ENCODE data around the gene RER1. TPM values are rescaled to one million over a fixed set of nuclear protein-coding genes. Genes with fewer than 3 reads are reported as not detected.

Gene RER1
- total RNA-seq, 2 experiments from 2014 or later: 156 to 159 TPM

DNA sequence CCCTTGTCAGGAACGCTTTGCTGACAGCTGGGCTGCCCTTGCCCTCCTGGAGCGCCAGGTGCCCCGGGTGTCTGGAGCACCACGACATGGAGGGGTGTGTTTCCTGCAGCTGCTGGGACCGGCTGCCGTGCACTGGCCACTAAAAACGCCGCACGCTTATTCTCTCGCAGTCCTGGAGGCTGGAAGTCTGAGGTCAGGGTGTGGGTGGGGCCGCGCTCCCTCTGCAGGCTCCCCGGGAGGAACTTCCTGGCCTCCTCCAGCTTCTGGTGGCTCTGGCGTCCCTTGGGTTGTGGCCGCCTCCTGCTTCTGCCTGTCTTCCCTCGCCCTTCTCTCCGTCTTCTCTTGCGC lies 56.4 kb downstream of the RER1 start:
- ChIA-PET CTCF (no interaction called here), POLR2A (no interaction called here)
- Mint-ChIP-seq H3K9me3 (no peaks in the 10 kb centered on the region), H3K27me3 (peaks cover 5% of the 10 kb centered on the region), H3K4me1 (no peaks in the 10 kb centered on the region), H3K4me3 (no peak overlapping the region), H3K27ac (no peak overlapping the region), H3K36me3 (ENCODE audit: low read depth) (no peaks in the 10 kb centered on the region)
- DNase-seq: no peak

DNA sequence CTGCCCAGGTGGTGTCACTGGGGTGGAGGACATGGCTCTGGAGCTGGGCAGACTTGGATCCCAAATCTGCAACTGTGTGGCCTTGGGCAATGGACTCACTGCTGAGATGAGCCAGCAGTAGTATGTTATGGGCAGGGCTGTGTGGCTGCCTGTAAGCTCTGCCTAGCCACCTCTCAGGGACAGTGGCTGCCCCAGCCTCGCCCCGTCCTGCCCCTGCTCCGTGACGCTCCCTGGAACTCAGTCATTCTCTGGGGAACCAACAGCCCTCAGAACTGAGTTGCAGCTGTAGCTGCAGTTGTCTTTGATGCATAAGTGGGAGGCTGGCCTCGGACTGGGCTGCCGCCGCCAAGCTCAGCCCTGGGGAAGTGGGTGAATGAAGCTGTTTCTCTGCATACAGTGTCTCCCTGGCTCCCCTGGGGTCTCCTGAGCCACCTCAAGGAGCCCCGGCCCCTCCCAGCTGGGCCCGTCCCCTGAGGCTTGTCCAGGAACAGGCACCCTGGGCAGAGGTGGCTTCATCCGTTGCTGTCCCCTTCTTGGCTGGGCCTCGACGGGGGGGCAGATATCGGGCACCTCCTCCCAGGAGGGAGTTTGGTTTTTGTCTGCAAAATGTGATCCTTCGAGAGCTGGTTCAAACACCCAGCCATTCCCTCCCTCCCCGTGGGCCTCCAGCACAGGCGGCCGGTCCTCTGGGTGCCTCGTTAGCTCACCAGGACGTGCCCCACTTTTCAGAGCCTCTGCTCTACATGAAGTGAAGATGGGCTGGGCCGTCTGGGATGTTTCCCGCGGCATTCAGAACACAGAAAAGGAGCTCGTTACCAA lies 58.2 kb downstream of the RER1 start:
- H3K4me1 Mint-ChIP-seq: no peaks in the 10 kb centered on the region
- H3K27me3 Mint-ChIP-seq: peaks cover 5% of the 10 kb centered on the region
- DNase-seq: no peak
- H3K27ac Mint-ChIP-seq: no peak overlapping the region
- no peaks in the 10 kb centered on the region for H3K36me3 Mint-ChIP-seq (ENCODE audit: low read depth)
- H3K9me3 Mint-ChIP-seq: no peaks in the 10 kb centered on the region
- no peak overlapping the region for H3K4me3 Mint-ChIP-seq
- CTCF ChIA-PET: interaction anchor here (0.8 to 1.4 kb wide), 2 partner anchors 15 to 75 kb away, joined by 3 read pairs; no protein-coding TSS in a partner anchor
- POLR2A ChIA-PET: no interaction called here

- no peak for DNase-seq
- CTCF ChIA-PET: no interaction called here
Measured at GRCh38 chr1:2451741-2452140, 60.1 kb downstream of the RER1 start.

GRCh38 chr1:2452201-2452931 lies 60.7 kb downstream of the RER1 start:
- ChIA-PET POLR2A (no interaction called here), CTCF (interaction anchor here (1.1 kb wide), 1 partner anchor 10 kb away, joined by 3 read pairs; no protein-coding TSS in a partner anchor)
- H3K4me1 Mint-ChIP-seq: no peaks in the 10 kb centered on the region
- no peak overlapping the region for H3K27ac Mint-ChIP-seq
- H3K27me3 Mint-ChIP-seq: no peaks in the 10 kb centered on the region
- H3K4me3 Mint-ChIP-seq: no peak overlapping the region
- H3K36me3 Mint-ChIP-seq (ENCODE audit: low read depth): no peaks in the 10 kb centered on the region
- H3K9me3 Mint-ChIP-seq: no peaks in the 10 kb centered on the region
- no peak for DNase-seq

More at GRCh38 chr1:2451741-2452140, 60.1 kb downstream of the RER1 start:
- POLR2A ChIA-PET: no interaction called here
- Mint-ChIP-seq H3K36me3 (ENCODE audit: low read depth) (no peaks in the 10 kb centered on the region), H3K27me3 (no peaks in the 10 kb centered on the region), H3K4me1 (no peaks in the 10 kb centered on the region), H3K9me3 (no peaks in the 10 kb centered on the region), H3K27ac (no peak overlapping the region), H3K4me3 (no peak overlapping the region)

- Mint-ChIP-seq H3K4me3 (no peak overlapping the region), H3K36me3 (ENCODE audit: low read depth) (no peaks in the 10 kb centered on the region), H3K27ac (no peak overlapping the region), H3K9me3 (no peaks in the 10 kb centered on the region), H3K4me1 (no peaks in the 10 kb centered on the region), H3K27me3 (no peaks in the 10 kb centered on the region)
- CTCF ChIA-PET: interaction anchor here (1.1 kb wide), 1 partner anchor 10 kb away, joined by 3 read pairs; no protein-coding TSS in a partner anchor
- POLR2A ChIA-PET: no interaction called here
- no peak for DNase-seq
Measured at GRCh38 chr1:2452932-2453315, 61.3 kb downstream of the RER1 start.

DNA sequence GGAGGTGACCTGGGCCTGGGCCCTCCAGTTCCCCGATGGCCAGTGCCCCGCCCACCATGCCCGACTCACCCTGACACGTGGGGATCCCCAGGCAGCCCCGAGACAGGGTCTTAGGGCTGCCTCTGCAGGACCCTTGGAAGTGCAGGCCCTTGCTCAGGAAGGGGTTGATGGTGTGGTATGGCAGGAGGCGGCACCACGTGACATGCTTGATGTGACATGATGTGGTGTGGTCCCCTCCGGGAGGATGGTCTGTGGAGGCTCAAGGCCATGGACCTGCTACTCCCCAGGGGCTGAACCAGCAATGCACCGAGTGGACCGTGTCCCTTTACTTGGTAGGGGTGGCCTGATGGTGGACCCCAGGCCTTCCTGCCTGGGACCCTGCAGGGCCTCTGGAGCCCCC lies 62.6 kb downstream of the RER1 start:
- Mint-ChIP-seq H3K4me3 (no peak overlapping the region), H3K36me3 (ENCODE audit: low read depth) (no peaks in the 10 kb centered on the region), H3K9me3 (no peaks in the 10 kb centered on the region), H3K27me3 (no peaks in the 10 kb centered on the region), H3K27ac (no peak overlapping the region), H3K4me1 (no peaks in the 10 kb centered on the region)
- ChIA-PET POLR2A (no interaction called here), CTCF (no interaction called here)
- no peak for DNase-seq

Other genes starting within 250 kb of the RER1 start
- gene FAAP20, start 197.1 kb upstream of the RER1 start, total RNA-seq: 10 to 100 TPM; 61.3 to 66.2 TPM
- gene SKI, start 163.5 kb upstream of the RER1 start, total RNA-seq: 10 to 100 TPM; 60.7 to 62.0 TPM
- gene MORN1, start 287 bp upstream of the RER1 start, total RNA-seq: 1 to 10 TPM; 6.7 to 8.1 TPM
- 10 to 100 TPM in 1 of 2 experiments, 1 to 10 TPM in 1; 9.2 to 10.3 TPM for gene PEX10, start 20.7 kb downstream of the RER1 start, total RNA-seq
- gene PLCH2, start 84.4 kb downstream of the RER1 start, total RNA-seq: 10 to 100 TPM; 16.7 to 21.1 TPM
- 10 to 100 TPM; 66.6 to 76.6 TPM for gene PANK4, start 134.8 kb downstream of the RER1 start, total RNA-seq
- gene HES5, start 138.4 kb downstream of the RER1 start, total RNA-seq: not detected
- 100 to 1,000 TPM; 182 to 192 TPM for gene TNFRSF14, start 164.5 kb downstream of the RER1 start, total RNA-seq
- 10 to 100 TPM; 25.2 to 33.3 TPM for gene PRXL2B, start 194.9 kb downstream of the RER1 start, total RNA-seq
- gene MMEL1, start 241.2 kb downstream of the RER1 start, total RNA-seq: 1 to 10 TPM; 2.9 to 3.5 TPM